Stimulated activated CD8-positive, alpha-beta memory T cell treated with anti-CD3 and anti-CD28 coated beads, Interleukin-15, amount 100 ng/mL, for 1 hour (primary cell): Measurements from ENCODE around the gene LXN.
A peak's percentile ranks its signal among the peaks of the same experiment; 100 is the strongest.
"Not testable (repeated sequence)": the region's sequence is repeated elsewhere in the genome, so short reads cannot be mapped to it uniquely, and the experiment has no call there.

Source experiments
- DNase-seq: peaks from one replicate; pipeline ENCODE4 v3.0.0-alpha.2; 2020; ENCODE audit warnings: low read depth

LXN gene, protein sequence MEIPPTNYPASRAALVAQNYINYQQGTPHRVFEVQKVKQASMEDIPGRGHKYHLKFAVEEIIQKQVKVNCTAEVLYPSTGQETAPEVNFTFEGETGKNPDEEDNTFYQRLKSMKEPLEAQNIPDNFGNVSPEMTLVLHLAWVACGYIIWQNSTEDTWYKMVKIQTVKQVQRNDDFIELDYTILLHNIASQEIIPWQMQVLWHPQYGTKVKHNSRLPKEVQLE

DNA sequence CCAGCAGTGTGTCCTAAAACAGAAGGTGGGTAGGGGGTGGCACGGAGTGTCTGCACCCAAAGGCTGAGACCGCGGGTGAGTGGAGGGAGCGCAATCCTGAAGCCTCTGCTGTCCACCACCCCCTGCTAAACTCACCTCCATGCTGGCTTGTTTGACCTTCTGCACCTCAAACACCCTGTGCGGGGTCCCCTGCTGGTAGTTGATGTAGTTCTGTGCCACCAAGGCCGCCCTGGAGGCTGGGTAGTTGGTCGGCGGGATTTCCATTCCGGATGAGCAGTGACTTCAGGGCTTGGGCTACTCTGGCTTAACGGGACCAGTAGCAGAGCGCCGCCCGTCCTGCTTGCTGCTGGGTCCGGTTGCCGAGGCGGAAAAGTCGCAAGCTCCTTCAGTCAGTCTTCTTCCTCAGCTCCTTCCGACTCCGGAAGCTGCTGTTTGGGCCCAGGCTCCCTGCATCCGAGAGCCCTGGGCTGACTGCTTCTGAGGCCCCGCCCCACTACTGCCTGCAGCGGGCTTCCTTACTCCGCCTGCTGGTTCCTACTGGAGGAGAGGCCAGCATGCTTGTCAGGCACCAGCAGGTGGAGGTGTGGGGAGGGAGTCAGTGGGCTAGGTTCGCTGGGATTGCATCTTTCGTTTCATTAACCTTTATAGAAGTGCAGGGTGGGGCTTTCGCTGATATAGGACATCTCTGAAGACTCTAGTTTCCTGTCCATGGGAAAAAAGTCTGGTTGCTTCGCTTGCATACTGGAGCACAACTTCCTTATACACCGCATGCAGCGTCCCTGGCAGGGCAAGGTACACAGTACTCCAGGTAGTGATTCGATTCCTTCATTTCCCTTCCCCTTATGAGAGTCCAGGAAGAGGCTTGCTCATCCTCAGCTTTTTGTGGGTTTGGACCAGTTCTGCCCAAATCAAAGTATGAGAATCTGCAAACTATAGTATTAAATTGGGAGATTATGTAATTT is at the start of gene LXN:
LXN (minus strand) TSS at position 434 of the 962 bp plus-strand sequence; CDS start at position 264, 170 bp downstream.
- peak; percentile 44 for DNase-seq

DNA sequence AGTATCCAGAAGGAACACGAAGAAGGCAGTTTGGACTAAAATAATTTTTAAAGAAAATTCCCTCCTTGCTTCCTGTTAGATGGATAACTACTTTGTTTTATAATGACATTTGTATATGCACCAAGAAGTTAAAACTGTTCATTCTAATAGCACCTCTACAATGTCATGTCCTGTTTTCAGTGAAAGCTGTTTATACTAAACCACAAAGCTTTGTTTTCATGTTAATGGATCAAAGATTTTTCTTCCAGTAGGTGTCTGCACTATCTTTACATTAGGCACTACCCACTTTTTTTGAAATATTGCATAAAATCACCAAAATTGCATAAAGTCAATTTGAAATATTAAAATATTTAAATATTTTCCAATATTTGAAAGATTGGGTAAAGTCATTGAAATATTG is 49.7 kb upstream of the LXN start:
- no peak for DNase-seq

DNA sequence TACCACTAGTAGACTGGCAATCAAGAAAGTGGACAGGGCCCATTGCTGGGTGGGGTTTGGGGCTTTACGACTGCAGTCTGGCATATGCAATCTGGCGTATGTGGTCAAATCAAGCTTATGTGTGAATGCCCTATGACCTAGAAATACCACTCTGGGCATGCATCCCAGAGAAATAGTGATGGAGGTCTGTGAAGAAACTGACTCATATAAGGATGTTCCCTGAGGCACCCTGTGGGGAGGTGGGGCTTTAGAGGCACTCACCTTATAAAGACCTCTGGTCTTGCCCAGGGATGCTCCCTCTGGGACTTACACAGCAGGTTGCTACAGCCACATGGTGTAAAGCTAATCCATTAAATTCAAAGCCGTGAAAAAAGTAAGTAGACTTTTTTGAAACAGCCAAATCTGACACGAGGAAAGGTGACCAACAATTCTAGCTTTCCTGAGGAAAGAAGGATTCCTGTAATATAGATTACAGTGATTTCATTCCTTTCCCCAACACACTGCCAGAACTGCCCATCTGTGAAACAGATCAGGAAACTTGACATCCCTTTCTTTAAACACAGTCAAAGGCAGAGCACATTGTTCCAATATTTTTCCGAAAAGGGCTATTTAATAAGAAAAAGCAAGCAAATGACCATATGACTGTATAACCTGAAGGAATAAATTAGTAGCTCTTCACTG is 46.2 kb upstream of the LXN start:
- no peak for DNase-seq

DNA sequence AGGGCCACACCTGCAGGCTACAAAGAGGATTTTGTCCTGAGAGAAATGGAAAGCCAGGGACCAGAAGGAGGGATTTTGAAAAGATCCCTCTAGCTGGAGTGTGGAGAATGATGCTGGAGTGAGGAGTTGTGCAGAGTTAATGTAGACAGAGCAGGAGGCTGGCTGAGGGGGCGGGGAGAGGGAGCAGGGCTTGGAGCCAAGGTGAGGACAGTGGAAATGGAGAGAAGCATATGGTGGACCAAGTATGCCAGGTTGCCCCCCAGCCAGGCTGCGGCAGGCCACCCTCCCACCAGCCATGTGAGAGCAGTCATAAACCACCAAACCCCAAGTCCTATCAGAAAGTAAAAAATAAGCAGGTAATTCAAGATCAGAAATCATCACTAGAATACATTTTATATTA is 45.1 kb upstream of the LXN start:
- DNase-seq: no peak

DNA sequence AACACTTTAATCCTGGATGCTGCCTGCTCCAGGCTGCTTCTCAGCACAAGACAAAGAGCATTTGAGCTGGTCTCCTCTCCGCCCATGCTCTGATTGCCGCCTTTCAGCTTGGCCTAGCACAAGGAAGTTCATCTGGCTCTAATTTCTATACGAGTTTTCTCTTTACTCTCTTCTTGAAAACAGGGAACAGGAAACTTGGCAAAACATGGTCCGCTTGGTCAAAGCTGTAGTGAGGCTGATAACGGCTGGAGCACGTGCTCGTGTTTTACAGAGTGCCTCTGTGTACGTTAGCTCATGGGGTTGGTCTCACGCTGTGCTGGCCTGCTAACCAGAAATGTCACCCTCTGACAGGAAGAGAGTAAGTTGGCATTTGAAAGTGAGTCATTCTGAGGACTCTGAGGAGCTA is 40.6 kb upstream of the LXN start:
- no peak for DNase-seq

DNA sequence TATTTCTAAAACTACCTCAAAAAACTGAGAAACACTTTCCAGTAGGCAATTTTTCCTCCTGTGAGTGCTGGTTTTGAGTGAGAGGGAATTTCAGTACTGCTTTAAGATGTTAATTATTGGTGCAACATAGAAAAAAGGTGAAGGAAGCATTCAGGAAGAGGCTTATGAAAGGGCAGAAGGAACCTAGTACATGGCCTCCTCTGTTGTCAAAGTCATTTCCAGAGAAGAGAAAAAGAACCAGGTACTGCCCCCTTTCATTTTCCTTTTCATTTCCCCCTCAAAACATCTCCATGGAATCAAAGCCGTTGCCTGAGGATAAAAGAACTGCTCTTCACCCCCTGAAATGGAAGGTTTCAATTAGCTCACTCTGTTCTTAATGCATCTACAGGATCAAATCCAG is 40.0 kb upstream of the LXN start:
- DNase-seq: no peak

DNA sequence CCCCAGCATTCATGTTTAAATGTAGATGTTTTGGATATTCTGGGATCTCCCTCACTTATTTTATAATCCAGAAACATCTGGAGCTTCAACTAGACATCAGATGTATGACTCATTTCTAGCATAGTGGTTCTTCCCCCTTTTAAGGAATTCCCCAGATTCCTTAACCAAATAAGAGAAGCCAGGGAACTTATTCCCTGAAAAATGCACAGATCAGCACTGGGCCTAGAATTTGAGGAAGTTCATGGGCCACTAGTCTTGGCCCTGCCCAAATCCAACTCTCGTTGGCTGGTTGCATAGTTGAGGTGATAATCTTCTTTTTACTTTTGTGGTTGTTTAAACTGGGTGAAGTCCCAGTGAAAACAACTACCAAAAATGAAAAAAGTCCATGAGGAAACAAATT is 39.4 kb upstream of the LXN start:
- DNase-seq: no peak

DNA sequence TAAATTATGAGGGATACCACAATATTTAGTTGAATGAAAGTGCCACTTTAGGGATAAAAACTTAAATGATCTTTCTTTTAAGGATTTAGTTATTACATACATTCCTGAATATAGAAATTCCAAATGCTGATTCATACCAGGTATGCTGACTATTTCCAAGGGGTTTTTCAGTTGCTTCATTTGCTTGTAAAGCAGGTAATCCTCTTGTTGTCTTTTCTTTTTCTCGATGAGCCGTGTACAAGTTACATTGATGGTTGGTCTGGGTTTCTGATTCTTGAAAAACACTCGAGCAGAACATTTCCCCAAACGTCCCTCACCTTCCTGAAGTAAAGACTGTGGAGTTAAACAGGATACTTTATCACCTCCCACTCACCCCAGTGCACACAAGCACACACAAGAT is 38.2 kb upstream of the LXN start:
- DNase-seq: no peak

DNA sequence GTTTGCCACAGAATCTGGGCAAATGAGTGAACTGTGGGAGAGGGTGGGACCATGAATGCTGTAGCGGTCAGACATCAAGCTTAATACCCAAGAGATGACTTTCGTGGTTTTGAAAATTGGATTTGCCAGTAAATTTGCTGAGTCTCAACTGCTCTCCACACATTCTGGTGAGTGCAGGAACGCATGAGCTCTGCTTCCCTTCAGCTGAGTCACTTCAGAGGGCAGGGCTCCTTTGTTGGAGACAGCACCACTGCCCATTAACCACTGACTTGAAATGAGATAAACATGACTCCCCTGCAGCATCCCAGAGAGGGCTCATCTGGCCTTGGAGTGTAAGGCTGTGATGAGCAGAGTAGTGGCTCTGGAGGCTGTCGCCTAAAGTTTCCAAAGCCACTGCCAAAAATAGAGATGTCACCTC is 37.2 kb upstream of the LXN start:
- no peak for DNase-seq

DNA sequence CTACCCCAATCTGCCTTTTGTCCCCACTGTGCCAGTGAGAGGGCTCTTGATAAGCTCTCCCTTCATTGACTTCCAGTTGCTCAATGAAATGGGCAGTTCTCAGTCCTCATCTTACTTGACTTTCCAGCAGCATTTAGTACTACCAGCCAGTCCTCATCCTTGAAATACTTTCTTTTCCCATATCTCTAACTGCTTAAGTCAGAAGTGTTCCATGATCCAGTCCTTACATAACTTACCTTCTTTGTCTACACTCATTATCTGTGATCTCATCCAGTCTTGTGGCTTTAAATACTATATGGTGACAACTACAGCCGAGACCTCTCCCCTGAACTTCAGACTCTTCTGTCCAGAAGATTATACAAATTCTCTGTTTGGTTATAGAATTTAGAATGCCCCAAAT is 31.1 kb upstream of the LXN start:
- DNase-seq: no peak

DNA sequence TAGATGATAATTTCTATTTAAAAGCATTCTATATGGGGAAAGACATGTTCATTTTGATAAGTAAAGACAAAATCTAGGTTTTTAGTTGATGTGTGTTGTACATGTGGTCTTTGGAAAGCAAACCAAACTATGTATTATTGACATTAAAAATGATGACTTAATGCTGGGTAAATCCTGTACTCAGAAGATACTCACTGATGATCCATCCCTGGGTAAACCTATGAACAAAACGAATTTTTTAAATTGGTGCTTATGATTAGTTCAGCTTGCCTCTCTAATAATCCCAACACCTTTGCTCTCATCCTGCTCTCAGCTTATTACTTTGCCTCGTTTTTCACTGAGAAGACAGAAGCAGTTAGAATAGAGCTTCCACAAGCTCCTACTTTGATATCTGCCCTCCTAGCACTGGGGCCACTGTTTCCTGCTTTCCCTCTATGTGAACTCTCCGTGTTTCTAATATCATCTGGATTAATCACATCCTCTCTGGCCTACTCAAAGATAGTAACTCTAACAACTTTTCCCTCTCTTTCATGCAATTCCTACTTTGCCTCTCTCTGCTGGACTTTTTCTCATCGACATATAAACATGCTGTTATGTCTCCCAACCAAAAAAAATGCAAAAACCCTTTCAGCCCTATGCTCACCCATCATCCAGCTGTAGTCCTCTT is 30.5 kb upstream of the LXN start:
- no peak for DNase-seq

DNA sequence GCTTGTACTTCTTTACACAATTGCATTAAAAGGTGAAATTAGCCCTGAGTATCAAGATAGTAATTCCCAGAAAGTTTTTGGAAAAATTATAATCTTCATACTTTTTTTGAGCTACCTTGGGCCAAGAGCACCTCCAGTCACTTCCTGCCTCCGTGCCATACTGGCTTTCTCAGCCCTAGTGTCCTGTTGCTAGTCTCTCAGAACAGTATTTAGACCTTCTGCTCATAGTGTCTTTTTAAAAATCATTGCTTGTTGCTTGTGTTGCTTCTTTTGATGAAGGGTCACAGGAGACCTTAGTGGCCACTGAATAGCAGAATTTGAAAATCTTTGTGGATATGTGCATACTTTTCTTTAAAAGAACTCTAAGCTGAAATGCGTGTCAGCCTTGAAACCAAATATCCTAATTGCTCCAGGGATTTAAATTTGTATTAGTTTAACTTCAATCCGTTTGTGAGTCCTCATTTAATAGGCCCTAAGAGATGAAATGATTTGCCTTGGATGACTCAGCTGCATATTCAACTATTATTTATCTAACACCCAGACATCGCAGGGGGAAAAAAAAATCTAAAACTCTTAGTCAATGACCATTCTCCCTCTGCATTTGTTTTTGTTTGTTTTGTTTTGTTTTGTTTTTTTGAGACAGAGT is 29.1 kb upstream of the LXN start:
- no peak for DNase-seq

DNA sequence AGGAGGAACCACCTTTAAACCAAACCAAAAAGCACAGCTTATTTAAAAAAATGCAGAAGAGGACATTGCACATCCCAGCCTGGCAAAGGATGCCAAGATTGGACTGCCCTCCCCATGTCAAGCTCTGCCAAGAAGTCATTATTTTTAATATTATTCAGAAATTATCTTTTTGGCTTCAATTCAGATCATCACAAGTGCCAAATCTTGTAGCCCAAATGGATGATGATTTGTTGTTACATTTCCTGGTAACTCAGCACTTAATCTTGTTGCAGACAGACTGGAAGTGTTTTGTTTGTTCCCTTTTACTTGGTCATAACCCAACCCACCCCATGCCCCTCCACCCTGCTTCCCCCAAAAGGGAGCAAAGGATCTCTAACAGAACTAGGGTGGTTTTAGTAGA is 28.1 kb upstream of the LXN start:
- DNase-seq: no peak

DNA sequence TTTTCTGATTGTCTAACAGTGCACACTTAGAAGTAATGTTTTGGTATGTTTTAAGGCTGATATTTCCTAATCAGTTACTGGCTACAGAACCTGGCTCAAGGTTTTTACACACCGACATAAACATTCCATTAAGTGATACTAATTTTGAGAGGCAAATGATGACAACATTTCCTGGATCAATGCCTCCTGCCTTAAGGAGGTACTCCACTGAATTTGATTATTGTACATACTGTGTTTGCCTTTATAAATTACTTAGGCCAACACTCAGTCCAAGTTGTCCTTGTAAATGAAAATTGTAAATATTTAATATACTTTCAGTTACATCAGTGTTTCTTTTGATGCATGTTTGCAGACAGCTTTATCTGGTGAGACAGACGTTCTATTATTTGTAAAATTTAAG is 24.2 kb upstream of the LXN start:
- no peak for DNase-seq

DNA sequence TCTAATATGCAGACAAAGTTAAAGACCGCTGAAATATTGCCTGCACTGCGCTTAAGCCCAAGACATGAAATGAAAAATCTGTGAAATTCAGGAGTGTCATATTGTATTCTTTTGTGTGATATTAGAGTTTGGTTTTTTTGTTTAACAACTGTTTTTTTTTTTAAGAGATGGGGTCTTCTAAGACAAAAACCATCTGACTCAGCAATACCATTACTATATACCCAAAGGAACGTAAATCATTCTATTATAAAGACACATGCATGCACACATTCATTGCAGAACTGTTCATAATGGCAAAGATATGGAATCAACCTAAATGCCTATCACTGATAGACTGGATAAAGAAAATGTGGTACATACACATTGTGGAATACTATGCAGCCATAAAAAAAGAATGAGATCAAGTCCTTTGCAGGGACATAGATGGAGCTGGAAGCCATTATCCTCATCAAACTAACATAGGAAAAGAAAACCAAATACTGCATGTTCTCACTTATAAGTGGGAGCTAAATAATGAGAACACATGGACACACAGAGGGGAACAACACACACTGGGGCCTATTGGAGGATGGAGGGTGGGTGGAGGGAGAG is 21.5 kb upstream of the LXN start:
- not testable (repeated sequence) for DNase-seq

DNA sequence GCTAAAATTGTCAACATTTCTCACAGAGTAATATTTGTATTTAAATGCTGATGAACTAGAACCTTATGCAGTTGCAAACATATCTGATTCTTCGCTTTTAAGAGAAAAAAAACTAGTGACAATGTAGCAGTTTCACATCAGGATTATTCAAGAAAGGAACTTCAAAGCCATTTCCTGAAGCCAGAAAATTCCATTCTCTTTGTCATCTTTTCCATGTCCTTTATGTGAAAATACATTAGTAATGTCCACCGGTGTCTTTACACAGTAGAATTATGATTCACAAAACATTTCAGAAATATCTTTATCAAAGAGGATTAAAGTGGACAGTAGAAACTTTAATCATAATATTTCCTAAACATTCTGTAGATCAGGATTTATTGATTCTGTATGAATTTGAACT is 12.7 kb upstream of the LXN start:
- no peak for DNase-seq

DNA sequence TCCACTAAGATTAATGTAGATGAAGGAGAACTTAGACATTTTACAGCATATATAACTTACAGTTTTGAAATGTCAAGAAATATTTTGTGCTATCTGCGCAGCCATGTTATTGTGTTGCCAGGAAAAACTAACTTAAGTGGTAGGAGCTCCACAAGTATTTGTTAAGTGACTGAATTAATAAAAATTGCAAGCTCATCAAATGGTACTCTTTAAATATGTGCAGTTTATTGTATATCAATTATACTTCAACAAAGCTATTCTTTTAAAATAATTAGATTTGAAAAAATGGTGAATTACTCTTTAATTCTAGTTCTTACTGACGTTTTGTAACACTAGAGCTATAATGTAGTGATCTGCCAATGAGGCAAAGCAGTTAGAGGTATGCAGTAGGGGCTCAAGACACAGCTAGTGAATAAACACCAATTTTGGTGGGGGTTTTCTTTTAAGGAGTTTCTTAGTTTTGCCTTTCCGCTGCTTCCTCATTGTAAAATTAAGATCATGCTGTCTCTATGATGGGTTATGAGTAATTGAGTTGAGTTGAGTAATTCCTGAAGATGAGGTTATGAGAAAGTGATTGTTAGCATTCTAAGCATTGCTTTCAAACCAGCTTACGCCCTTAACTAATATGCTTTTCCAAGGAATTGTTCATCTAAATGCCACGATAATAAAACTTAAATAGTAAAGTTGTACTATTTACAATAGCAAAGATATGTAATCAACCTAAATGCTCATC is 10.9 kb upstream of the LXN start:
- DNase-seq: no peak

DNA sequence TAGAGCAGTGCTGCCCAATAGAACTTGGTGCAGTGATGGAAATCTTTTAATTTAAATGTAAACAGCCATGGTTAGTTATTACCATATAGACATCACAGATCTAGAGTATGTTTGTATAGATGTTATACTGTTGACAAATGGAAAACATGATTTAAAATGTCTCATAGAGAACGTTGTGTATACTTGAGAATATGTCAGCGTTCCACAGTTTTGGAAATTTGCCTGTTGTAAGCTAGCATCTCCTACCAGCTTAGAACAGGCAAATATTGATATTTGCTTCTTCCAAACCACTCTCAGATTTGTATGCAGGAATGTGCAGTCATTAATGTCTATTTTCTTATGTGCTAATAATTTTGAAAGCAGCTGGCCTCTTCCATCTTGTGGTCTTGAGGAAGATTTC is 8.4 kb upstream of the LXN start:
- DNase-seq: no peak

DNA sequence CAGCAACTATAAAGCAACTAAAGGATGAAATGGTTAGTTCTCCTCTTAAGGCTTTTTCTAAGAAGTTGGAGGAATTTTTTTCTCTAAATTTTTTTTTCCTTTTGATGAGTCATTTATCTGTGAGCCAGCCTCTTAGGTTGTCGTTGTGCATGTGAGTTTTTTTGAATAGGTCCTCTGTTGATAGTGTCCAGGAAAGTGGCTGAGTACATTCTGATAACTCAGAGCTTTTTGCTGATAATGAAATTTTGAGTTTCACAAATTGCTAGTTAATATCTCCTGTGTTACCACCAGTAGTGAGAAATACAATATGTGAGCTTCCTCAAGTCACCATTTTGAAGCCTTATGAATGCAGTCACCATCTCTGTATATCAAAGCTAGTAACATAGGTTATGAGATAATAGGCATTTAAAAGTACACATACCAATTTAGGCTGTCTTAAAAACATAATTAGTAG is 7.1 kb upstream of the LXN start:
- no peak for DNase-seq

DNA sequence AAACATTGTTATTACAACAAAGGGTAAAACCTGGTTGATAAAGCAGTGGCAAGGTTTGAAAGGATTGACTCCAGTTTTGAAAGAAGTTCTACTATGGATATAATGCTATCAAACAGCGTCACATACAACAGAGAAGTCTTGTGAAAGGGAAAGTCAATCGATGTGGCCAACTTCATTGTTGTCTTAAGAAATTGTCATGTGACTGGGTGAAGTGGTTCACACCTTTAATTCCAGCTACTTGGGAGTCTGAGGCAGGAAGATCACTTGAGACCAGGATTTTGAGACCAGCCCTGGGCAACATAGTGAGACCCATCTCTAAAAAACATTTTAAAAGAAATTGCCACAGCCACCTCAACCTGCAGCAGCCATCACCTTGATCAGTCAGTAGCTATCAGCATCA is 6.2 kb upstream of the LXN start:
- DNase-seq: no peak

DNA sequence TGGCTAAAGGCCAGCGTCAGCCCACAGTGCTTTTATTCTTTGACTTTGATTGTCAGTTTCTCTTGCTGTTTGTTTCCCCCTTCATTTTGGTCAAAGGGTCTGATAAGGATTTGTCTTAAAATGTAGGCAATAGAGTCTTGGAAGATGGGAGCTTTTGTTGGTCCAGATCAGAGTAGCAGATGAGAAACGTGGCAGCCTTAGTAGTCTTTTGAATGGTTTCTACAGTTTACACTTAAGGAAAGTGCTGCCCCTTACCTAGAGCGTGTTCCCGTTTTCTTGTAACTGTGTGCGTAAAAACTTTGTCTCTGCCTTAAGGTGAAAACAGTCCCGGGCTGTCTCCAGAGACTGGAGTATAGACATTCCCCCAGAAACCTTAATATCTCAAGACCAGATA is 630 bp downstream of the LXN start:
- DNase-seq: no peak
